ENCODE results near the gene KLHL13.

GRCh38 chrX:118022753-118023152 lies 93.9 kb downstream of the KLHL13 start:
- TF ChIP-seq EZH2 (IDR thresholded peaks at IDR 0.05; ENCODE audit: insufficient read depth, poor library complexity, severe bottlenecking) (no peak), EZH2phosphoT487 (IDR thresholded peaks at IDR 0.05; ENCODE audit: insufficient read depth, low read depth) (no peak)
